GM23338 (cell line): ENCODE measurements around the gene NUCB2. TPM values are rescaled to one million over a fixed set of nuclear protein-coding genes. Genes with fewer than 3 reads are reported as not detected.

Source experiments
- ATAC-seq: fragments of 200-7000 bp; cut with Tn5 transposase; 3 replicates; pipeline ENCODE4 v1.9.1; 2020
- DNase-seq: peaks from one replicate; pipeline ENCODE4 v3.0.0-alpha.2; 2015; ENCODE audit warnings: low spot score
- H2AFZ ChIP-seq: fragments of 200-600 bp; sonication (generic); 2 replicates; pipeline ENCODE4 v1.8.0; 2016; ENCODE audit warnings: antibody characterized with exemption, mild to moderate bottlenecking, moderate library complexity
- H3F3A ChIP-seq: fragments of 200-600 bp; sonication (generic); replicated peaks from 2 replicates; pipeline ENCODE4 v1.8.0; 2017; ENCODE audit warnings: antibody characterized with exemption, mixed run types, low read depth
- H3K27ac ChIP-seq: fragments of 200-600 bp; sonication (generic); 2 replicates; pipeline ENCODE4 v1.6.1; 2016; ENCODE audit warnings: low read depth
- H3K27me3 ChIP-seq: fragments of 200-600 bp; sonication (generic); 2 replicates; pipeline ENCODE4 v1.8.0; 2016; ENCODE audit warnings: mild to moderate bottlenecking, mixed run types, moderate library complexity; ENCODE audit not compliant: insufficient read depth
- H3K36me3 ChIP-seq: fragments of 200-600 bp; sonication (generic); 2 replicates; pipeline ENCODE4 v1.8.0; 2016; ENCODE audit warnings: mild to moderate bottlenecking; ENCODE audit not compliant: insufficient read depth
- H3K4me1 ChIP-seq: fragments of 200-600 bp; sonication (generic); 2 replicates; pipeline ENCODE4 v1.8.0; 2016; ENCODE audit warnings: mild to moderate bottlenecking, moderate library complexity; ENCODE audit not compliant: insufficient read depth
- H3K4me2 ChIP-seq: fragments of 200-600 bp; sonication (generic); 2 replicates; pipeline ENCODE4 v1.7.1; 2017; ENCODE audit warnings: mixed run types
- H3K4me3 ChIP-seq: fragments of 200-600 bp; sonication (generic); 2 replicates; pipeline ENCODE4 v1.6.1; 2016; ENCODE audit warnings: mixed run types
- H3K79me2 ChIP-seq: fragments of 200-600 bp; sonication (generic); replicated peaks from 2 replicates; pipeline ENCODE4 v1.8.0; 2017; ENCODE audit warnings: mild to moderate bottlenecking; ENCODE audit not compliant: insufficient read depth
- H3K9me2 ChIP-seq: fragments of 200-600 bp; sonication (generic); 2 replicates; pipeline ENCODE4 v1.8.0; 2017; ENCODE audit not compliant: insufficient read depth
- H4K20me1 ChIP-seq: fragments of 200-600 bp; sonication (generic); replicated peaks from 2 replicates; pipeline ENCODE4 v1.8.0; 2017; ENCODE audit warnings: mild to moderate bottlenecking; ENCODE audit not compliant: insufficient read depth
- H3K27ac Mint-ChIP-seq: 2 replicates; pipeline ENCODE4 v1.8.0; 2020; ENCODE audit warnings: inconsistent platforms, mild to moderate bottlenecking, moderate library complexity, mixed read lengths
- H3K27me3 Mint-ChIP-seq: 3 replicates; pipeline ENCODE4 v1.8.0; 2022; ENCODE audit warnings: low read depth, mild to moderate bottlenecking, moderate library complexity, mixed read lengths, inconsistent platforms; ENCODE audit not compliant: insufficient read depth, poor library complexity
- H3K36me3 Mint-ChIP-seq: 3 replicates; pipeline ENCODE4 v1.8.0; 2021; ENCODE audit warnings: low read depth, mild to moderate bottlenecking, inconsistent platforms, moderate library complexity, mixed read lengths
- H3K4me1 Mint-ChIP-seq: 3 replicates; pipeline ENCODE4 v1.8.0; 2020; ENCODE audit warnings: mild to moderate bottlenecking, inconsistent platforms, mixed read lengths
- H3K4me3 Mint-ChIP-seq: 3 replicates; pipeline ENCODE4 v1.8.0; 2021; ENCODE audit warnings: moderate library complexity, mild to moderate bottlenecking, inconsistent platforms, mixed read lengths
- H3K9me3 Mint-ChIP-seq: 3 replicates; pipeline ENCODE4 v1.8.0; 2020; ENCODE audit warnings: moderate library complexity, mild to moderate bottlenecking, inconsistent platforms, mixed read lengths
- CREB1 ChIP-seq: fragments of 250-450 bp; sonication (Bioruptor Pico); IDR thresholded peaks from 2 replicates; pipeline ENCODE4 v1.5.0; 2020; ENCODE audit warnings: low read depth, mild to moderate bottlenecking, moderate library complexity
- EZH2 ChIP-seq: fragments of 200-600 bp; sonication (generic); IDR thresholded peaks from one replicate; pipeline ENCODE4 v1.8.0; 2017; ENCODE audit warnings: antibody characterized with exemption, mild to moderate bottlenecking, low read depth; ENCODE audit not compliant: unreplicated experiment
- EZH2phosphoT487 ChIP-seq: fragments of 200-600 bp; sonication (generic); IDR thresholded peaks from one replicate; pipeline ENCODE4 v1.8.1; 2018; ENCODE audit warnings: antibody characterized with exemption; ENCODE audit not compliant: unreplicated experiment
- JUNB ChIP-seq: IDR thresholded peaks from one replicate; pipeline ENCODE4 v1.6.1; 2016; ENCODE audit warnings: antibody characterized with exemption; ENCODE audit not compliant: unreplicated experiment
- POLR2AphosphoS5 ChIP-seq: IDR thresholded peaks from 2 replicates; pipeline ENCODE4 v1.6.1; 2016; ENCODE audit warnings: antibody characterized with exemption, low read depth
- STAT1 ChIP-seq: IDR thresholded peaks from one replicate; pipeline ENCODE4 v1.6.1; 2016; ENCODE audit warnings: antibody characterized with exemption; ENCODE audit not compliant: unreplicated experiment
- polyA plus RNA-seq: library from polyadenylated mRNA; unstranded; fragments of >200 nt; fragmentation: Nextera tagmentation; extraction: Ambion mirVana; gene quantifications from 2 replicates; pipeline ENCODE4 v1.2.1, GENCODE V29; 2016
- total RNA-seq: library from RNA; depleted of rRNA; stranded (reverse); fragments of >200 nt; shearing (Covaris generic); gene quantifications from 2 replicates; pipeline ENCODE4 v1.2.3, GENCODE V29; 2014
- TF ChIP-seq, protein P1 (sequence below), 2 experiments: fragments of 200-600 bp in 1 of 2; sonication (generic) in 1 of 2; conservative IDR thresholded peaks; 2 replicates each; pipeline versions ENCODE4 v1.5.1 to v1.6.1; 2016 to 2017; ENCODE audit warnings: antibody characterized with exemption in 2 of 2, low read depth in 2 of 2, mild to moderate bottlenecking in 2 of 2, moderate library complexity in 1 of 2
- TF ChIP-seq, protein P2 (sequence below): IDR thresholded peaks from one replicate; pipeline ENCODE4 v1.6.1; 2018; ENCODE audit warnings: antibody characterized with exemption; ENCODE audit not compliant: unreplicated experiment
- TF ChIP-seq, protein P3 (sequence below): IDR thresholded peaks from 2 replicates; pipeline ENCODE4 v1.6.1; 2016; ENCODE audit warnings: antibody characterized with exemption
- TF ChIP-seq, protein P4 (sequence below): fragments of 250-450 bp; sonication (Bioruptor Pico); IDR thresholded peaks from 2 replicates; pipeline ENCODE4 v1.5.0; 2020; ENCODE audit warnings: mild to moderate bottlenecking, moderate library complexity

The NUCB2 gene
- total and polyA plus RNA-seq, 2 experiments from 2014 or later: 16.6 to 86.9 TPM

DNA sequence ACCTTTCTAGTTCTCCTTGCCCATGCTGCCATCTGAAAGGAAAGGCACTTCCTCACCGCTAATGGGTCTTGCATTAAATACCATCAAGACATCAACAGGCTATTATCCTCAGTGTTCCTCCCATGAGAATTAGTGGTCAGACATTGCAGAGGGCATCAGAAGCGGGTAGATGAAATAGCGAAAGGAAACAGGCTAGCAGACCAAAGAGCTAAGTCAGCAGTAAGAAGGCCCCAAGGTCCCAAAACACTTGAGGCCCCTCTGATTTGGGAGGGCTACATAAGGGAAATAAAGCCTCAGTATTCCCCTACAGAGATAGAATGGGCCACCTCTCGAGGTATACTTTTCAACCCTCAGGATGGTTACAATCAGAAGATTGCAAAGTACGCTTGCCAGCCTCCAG is 99.0 kb downstream of the NUCB2 start (continued):
- TF ChIP-seq, protein P1, sequence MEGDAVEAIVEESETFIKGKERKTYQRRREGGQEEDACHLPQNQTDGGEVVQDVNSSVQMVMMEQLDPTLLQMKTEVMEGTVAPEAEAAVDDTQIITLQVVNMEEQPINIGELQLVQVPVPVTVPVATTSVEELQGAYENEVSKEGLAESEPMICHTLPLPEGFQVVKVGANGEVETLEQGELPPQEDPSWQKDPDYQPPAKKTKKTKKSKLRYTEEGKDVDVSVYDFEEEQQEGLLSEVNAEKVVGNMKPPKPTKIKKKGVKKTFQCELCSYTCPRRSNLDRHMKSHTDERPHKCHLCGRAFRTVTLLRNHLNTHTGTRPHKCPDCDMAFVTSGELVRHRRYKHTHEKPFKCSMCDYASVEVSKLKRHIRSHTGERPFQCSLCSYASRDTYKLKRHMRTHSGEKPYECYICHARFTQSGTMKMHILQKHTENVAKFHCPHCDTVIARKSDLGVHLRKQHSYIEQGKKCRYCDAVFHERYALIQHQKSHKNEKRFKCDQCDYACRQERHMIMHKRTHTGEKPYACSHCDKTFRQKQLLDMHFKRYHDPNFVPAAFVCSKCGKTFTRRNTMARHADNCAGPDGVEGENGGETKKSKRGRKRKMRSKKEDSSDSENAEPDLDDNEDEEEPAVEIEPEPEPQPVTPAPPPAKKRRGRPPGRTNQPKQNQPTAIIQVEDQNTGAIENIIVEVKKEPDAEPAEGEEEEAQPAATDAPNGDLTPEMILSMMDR (conservative IDR thresholded peaks at IDR 0.05; ENCODE audit: low read depth in 2 of 2): no peak
- TF ChIP-seq, protein P2, sequence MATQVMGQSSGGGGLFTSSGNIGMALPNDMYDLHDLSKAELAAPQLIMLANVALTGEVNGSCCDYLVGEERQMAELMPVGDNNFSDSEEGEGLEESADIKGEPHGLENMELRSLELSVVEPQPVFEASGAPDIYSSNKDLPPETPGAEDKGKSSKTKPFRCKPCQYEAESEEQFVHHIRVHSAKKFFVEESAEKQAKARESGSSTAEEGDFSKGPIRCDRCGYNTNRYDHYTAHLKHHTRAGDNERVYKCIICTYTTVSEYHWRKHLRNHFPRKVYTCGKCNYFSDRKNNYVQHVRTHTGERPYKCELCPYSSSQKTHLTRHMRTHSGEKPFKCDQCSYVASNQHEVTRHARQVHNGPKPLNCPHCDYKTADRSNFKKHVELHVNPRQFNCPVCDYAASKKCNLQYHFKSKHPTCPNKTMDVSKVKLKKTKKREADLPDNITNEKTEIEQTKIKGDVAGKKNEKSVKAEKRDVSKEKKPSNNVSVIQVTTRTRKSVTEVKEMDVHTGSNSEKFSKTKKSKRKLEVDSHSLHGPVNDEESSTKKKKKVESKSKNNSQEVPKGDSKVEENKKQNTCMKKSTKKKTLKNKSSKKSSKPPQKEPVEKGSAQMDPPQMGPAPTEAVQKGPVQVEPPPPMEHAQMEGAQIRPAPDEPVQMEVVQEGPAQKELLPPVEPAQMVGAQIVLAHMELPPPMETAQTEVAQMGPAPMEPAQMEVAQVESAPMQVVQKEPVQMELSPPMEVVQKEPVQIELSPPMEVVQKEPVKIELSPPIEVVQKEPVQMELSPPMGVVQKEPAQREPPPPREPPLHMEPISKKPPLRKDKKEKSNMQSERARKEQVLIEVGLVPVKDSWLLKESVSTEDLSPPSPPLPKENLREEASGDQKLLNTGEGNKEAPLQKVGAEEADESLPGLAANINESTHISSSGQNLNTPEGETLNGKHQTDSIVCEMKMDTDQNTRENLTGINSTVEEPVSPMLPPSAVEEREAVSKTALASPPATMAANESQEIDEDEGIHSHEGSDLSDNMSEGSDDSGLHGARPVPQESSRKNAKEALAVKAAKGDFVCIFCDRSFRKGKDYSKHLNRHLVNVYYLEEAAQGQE: no peak

DNA sequence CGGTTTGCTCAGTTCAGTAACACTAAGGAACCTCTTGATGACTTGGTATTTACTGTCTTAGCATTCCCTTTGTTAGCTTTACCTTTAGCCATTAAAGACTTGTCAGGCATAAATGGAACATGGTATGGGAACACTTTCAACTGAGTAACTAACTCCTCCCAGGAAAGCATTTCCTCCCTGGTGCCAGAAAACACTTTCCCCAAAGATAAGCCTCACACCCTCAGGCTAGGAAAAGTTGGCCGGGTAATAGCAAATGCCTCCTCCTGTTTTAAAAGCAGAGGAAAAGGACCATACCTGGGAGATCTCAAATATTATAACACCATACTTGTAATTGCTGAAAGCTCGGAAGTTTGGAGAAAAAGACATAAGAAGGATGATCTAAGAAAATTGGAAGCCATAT is 100.0 kb downstream of the NUCB2 start:
- Histone ChIP-seq H3K4me1 (no peaks in the 10 kb centered on the region), H2AFZ (no peak overlapping the region), H3K4me3 (no peak overlapping the region), H3K79me2 (no peaks in the 10 kb centered on the region), H4K20me1 (no peaks in the 10 kb centered on the region), H3K4me2 (no peak overlapping the region), H3F3A (no peaks in the 10 kb centered on the region), H3K36me3 (peaks cover 5% of the 10 kb centered on the region; the same call in 1 of the 2 replicates), H3K27ac (no peak overlapping the region), H3K9me2 (no peaks in the 10 kb centered on the region), H3K27me3 (no peaks in the 10 kb centered on the region)
- H3K4me3 Mint-ChIP-seq: no peak overlapping the region
- no peaks in the 10 kb centered on the region for H3K4me1 Mint-ChIP-seq
- no peak for DNase-seq
- H3K27ac Mint-ChIP-seq: no peak overlapping the region
- peaks cover 9% of the 10 kb centered on the region for H3K27me3 Mint-ChIP-seq
- no peak for ATAC-seq
- peaks cover 60% of the 10 kb centered on the region for H3K9me3 Mint-ChIP-seq
- peaks cover 41% of the 10 kb centered on the region for H3K36me3 Mint-ChIP-seq
- TF ChIP-seq EZH2 (no peak), EZH2phosphoT487 (no peak), POLR2AphosphoS5 (no peak), STAT1 (no peak), JUNB (no peak), CREB1 (CRISPR knock-in tag) (no peak)
- TF ChIP-seq, protein P3, sequence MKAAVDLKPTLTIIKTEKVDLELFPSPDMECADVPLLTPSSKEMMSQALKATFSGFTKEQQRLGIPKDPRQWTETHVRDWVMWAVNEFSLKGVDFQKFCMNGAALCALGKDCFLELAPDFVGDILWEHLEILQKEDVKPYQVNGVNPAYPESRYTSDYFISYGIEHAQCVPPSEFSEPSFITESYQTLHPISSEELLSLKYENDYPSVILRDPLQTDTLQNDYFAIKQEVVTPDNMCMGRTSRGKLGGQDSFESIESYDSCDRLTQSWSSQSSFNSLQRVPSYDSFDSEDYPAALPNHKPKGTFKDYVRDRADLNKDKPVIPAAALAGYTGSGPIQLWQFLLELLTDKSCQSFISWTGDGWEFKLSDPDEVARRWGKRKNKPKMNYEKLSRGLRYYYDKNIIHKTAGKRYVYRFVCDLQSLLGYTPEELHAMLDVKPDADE: no peak
- TF ChIP-seq, protein P4, sequence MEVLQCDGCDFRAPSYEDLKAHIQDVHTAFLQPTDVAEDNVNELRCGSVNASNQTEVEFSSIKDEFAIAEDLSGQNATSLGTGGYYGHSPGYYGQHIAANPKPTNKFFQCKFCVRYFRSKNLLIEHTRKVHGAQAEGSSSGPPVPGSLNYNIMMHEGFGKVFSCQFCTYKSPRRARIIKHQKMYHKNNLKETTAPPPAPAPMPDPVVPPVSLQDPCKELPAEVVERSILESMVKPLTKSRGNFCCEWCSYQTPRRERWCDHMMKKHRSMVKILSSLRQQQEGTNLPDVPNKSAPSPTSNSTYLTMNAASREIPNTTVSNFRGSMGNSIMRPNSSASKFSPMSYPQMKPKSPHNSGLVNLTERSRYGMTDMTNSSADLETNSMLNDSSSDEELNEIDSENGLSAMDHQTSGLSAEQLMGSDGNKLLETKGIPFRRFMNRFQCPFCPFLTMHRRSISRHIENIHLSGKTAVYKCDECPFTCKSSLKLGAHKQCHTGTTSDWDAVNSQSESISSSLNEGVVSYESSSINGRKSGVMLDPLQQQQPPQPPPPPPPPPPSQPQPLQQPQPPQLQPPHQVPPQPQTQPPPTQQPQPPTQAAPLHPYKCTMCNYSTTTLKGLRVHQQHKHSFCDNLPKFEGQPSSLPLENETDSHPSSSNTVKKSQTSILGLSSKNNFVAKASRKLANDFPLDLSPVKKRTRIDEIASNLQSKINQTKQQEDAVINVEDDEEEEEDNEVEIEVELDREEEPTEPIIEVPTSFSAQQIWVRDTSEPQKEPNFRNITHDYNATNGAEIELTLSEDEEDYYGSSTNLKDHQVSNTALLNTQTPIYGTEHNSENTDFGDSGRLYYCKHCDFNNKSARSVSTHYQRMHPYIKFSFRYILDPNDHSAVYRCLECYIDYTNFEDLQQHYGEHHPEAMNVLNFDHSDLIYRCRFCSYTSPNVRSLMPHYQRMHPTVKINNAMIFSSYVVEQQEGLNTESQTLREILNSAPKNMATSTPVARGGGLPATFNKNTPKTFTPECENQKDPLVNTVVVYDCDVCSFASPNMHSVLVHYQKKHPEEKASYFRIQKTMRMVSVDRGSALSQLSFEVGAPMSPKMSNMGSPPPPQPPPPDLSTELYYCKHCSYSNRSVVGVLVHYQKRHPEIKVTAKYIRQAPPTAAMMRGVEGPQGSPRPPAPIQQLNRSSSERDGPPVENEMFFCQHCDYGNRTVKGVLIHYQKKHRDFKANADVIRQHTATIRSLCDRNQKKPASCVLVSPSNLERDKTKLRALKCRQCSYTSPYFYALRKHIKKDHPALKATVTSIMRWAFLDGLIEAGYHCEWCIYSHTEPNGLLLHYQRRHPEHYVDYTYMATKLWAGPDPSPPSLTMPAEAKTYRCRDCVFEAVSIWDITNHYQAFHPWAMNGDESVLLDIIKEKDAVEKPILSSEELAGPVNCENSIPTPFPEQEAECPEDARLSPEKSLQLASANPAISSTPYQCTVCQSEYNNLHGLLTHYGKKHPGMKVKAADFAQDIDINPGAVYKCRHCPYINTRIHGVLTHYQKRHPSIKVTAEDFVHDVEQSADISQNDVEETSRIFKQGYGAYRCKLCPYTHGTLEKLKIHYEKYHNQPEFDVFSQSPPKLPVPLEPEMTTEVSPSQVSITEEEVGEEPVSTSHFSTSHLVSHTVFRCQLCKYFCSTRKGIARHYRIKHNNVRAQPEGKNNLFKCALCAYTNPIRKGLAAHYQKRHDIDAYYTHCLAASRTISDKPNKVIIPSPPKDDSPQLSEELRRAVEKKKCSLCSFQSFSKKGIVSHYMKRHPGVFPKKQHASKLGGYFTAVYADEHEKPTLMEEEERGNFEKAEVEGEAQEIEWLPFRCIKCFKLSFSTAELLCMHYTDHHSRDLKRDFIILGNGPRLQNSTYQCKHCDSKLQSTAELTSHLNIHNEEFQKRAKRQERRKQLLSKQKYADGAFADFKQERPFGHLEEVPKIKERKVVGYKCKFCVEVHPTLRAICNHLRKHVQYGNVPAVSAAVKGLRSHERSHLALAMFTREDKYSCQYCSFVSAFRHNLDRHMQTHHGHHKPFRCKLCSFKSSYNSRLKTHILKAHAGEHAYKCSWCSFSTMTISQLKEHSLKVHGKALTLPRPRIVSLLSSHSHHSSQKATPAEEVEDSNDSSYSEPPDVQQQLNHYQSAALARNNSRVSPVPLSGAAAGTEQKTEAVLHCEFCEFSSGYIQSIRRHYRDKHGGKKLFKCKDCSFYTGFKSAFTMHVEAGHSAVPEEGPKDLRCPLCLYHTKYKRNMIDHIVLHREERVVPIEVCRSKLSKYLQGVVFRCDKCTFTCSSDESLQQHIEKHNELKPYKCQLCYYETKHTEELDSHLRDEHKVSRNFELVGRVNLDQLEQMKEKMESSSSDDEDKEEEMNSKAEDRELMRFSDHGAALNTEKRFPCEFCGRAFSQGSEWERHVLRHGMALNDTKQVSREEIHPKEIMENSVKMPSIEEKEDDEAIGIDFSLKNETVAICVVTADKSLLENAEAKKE (CRISPR knock-in tag): no peak
- TF ChIP-seq, protein P1 (conservative IDR thresholded peaks at IDR 0.05; ENCODE audit: low read depth in 2 of 2): no peak
